GM18505 (cell line): Measurements from ENCODE around the gene RNF213.

Experiments used
- ATAC-seq: cut with Tn5 transposase; IDR thresholded peaks from one replicate; pipeline ENCODE4 v1.9.1; 2021; ENCODE audit not compliant: unreplicated experiment
- POLR2A ChIP-seq: IDR thresholded peaks from 4 replicates; pipeline ENCODE4 v1.6.1; 2011; ENCODE audit warnings: borderline replicate concordance; ENCODE audit not compliant: insufficient read depth, insufficient read length; ENCODE audit errors: extremely low read depth

Gene RNF213

GRCh38 chr17:80432350-80432955 lies 171.8 kb downstream of the RNF213 start:
- ATAC-seq = no peak
- TF ChIP-seq POLR2A = no peak

DNA sequence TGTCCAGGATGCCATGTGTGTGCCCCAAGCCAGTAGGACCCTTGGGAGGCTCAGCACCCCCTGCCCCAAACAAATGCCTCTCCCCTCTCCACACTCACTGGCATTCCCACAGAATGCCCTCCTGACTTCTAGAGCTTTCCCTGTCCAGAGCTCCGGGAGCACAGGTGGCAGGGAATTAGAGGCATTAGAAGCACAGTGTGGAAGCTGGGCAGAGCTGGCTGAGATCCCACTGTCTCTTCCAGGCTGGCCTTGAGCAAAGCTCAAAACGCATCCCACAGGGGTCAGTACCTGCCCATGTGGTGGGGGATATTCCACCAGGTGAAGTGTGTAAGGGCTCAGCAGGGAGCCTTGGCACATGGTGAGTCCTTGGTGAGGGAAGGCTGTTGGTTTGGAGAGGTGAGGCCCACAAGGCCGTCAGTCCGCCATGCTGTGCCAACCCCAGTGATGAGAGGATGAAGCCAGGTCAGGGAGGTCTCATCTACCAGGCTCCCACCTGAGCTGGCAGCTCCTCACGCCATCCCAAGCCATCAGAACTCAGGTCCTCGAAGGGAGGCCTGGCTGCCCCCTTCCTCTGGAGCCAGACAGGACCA lies 172.4 kb downstream of the RNF213 start:
- ATAC-seq = no peak
- TF ChIP-seq POLR2A = no peak

GRCh38 chr17:80433916-80434666 lies 173.4 kb downstream of the RNF213 start:
- TF ChIP-seq POLR2A = no peak
- ATAC-seq = no peak

GRCh38 chr17:80437532-80437931 lies 176.9 kb downstream of the RNF213 start:
- no peak for ATAC-seq
- TF ChIP-seq POLR2A = no peak

DNA sequence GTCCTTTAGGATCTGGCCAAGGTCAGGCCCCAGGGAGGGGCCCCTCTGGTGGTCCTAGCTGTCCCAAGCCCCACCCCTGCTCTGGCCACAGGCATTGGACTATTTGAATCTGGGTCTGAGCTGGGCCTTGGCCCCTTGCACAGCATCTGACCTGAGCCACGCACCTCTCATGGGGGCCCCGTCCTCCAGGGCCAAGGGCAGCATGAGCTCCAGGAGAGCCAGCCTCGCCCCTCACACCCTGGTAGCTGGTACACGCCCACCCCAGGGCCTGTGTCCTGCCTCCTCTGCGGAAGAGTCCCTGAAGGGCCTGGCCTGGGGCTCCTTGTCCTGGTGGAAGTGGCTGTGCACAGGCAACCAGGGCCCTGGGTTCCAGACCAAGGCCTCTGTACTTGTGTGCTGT lies 178.2 kb downstream of the RNF213 start:
- no peak for ATAC-seq
- no peak for TF ChIP-seq POLR2A

DNA sequence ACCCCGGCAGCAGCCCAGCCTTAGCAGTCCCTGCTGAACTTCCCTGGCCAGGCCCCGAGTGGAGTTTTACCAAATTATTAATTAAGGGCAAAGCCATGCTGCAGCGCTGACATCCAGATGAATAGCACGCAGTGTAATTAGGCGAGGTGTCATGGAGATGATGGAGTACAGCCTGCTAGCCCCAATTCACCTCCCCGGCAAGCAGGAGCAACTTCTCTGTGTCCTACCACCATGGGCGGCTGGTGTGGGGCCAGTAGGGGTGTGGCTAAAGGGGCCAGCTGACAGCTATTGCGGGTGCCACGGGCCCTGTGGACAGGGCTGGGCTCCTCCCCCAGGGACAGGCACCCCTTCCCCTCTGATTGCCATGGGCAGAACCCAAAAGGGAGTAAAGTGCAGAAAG lies 178.8 kb downstream of the RNF213 start:
- ATAC-seq = no peak
- TF ChIP-seq POLR2A = no peak

- ATAC-seq = no peak
- TF ChIP-seq POLR2A = no peak
Measured at GRCh38 chr17:80441133-80441578, 180.5 kb downstream of the RNF213 start.

DNA sequence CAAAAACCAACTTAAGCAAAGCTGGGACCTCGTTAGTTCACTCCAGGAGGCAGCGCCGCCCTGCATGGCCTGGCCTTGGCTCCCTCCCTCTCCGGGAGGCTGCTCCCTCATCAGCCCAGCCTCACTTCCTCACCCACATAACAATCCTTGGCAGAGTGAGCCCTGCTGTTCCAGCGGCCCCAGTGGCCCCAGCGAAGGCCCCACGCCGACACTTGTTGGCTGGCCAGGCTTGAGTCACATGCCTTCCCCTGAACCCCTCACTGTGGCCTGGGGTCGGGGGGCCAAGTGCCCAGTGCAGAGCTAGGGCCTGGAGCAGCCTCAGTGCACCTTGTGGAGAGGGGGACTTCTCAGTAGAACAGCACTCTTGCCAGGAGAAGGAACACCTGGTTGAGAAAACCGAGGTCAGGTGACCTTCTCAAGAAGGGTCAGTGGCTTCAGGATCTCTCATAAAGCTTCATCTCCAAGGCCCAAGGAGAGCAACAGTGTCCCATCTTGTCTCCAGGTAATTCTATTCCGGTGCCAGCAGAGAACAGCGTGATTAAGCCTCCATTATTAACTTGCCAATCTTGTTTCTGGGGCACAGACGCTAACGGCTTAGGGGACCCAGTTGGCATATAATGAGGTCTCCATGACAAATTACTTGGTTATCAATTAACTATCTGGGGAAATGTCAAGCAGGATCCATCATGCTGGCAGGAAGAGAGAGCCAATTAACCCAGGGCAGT lies 181.1 kb downstream of the RNF213 start:
- no peak for TF ChIP-seq POLR2A
- no peak for ATAC-seq

DNA sequence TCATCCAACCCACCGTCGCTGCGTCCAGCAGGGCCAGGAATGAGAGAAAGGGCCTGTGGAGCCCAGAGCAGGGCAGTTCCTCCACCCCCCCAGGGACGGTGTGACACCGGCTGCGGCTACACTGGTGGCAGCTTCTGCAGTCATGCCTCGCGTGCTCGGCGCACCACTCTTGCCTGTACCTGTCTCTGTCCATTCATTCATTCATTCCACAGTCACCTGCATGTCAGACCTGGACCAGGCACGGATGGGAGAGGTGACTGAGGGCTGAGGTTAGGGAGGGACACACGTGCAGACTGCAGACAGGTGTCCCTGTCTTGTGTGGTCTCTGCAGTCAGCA lies 181.6 kb downstream of the RNF213 start:
- ATAC-seq = no peak
- TF ChIP-seq POLR2A = no peak

DNA sequence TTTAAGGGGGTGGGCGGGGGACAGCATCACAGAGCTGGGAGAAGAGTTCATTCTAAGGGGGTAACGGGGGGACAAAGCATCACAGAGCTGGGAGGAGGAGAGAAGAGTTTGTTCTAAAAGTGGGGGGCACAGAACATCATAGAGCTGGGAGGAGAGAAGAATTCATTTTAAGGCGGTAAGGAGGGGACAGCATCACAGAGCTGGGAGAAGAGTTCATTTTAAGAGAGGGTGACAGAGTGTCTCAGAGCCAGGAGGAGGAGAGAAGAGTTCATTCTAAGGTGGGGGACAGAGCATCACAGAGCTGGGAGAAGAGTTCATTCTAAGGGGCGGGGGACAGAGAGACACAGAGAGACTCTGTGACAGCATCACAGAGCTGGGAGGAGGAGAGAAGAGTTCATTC lies 182.1 kb downstream of the RNF213 start:
- no peak for TF ChIP-seq POLR2A

GRCh38 chr17:80443498-80443897 lies 182.8 kb downstream of the RNF213 start:
- TF ChIP-seq POLR2A = no peak
- no peak for ATAC-seq

More for the DNA sequence above, 182.1 kb downstream of the RNF213 start:
- ATAC-seq = no peak

DNA sequence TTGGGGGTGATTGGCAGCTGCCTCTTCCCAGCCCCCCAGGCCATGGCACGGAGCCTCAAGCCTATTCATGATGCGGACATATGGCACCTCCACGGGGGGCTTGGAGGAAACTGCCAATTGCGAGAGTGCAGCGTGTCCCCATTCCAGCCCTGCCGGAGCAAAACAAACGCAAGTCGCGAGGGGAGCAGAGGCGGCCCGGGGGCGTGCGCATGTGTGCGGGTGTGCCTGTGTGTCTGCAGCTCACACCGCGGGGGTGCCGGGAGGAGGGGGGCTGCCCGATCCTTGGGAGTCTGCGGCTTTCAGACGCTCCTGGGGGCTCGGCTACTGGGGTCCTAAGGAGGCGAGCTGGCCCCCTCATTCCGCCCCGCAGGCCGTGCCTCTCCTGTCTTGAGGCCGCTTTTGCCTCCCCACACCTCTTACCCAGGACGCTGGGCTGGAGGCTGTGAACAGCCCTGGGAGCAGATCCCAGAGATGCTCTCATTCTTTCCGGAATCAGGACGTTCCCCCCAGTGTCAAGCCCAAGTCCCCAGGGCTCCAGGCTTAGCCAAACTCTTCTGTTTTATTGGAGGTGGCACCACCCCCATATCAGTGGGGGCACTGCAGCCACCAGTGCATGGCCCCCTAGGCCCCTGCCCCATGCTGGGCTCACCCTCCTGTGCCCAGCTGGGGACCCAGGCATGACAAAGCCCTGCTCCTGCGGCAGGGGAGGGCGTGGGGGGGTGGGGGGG lies 183.4 kb downstream of the RNF213 start:
- no peak for TF ChIP-seq POLR2A
- ATAC-seq = no peak

- TF ChIP-seq POLR2A = no peak
- ATAC-seq = no peak
Measured at GRCh38 chr17:80444644-80444979, 184.0 kb downstream of the RNF213 start.

DNA sequence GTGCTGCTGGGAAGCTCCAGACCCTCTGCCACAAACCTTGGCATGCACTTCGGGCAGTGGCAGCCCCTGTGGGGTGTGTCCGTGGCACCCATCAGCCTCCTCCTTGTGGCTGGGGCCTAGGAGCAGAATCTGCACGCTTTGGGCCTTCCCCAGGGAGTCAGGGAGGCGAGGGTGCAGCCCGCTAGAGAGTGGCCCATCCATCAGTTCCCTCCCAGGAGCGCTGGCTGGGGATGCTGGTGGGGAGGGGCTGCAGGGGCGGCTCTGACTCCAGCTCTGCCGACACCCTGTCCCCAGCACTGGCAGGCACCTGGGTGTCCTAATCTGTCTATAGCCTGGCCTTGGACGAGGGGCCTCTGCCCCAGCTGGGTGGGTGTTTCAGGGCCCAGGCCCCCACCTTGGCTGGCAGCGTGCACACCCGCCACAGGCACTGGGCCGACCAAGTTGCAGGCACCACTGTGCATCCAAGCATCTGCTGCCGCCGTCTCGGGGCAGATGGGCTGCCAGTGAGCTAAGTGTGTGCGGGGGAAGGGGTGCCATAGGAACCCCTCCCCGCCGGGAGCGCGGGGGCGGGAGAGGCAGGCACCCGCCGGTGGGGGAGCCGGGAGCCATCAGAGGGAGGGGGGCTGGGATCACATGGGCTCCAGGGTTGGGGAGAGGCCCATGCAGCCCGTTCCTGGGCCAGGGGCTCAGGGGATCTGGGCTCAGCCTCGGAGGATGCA lies 184.5 kb downstream of the RNF213 start:
- no peak for TF ChIP-seq POLR2A
- no peak for ATAC-seq
